CD4-positive, alpha-beta T cell treated with Interleukin-2 at 100 ng/mL for 4 hours (primary cell): ENCODE data around the gene POU6F2.
A peak's percentile ranks its signal among the peaks of the same experiment; 100 is the strongest.

Experiments
- DNase-seq: peaks from one replicate; pipeline ENCODE4 v3.0.0-alpha.2; 2020; ENCODE audit warnings: low spot score

Gene POU6F2

GRCh38 chr7:39404907-39405306, 427.2 kb downstream of the POU6F2 start:
- no peak for DNase-seq

- no peak for DNase-seq
Observed at GRCh38 chr7:39405581-39405980, 427.9 kb downstream of the POU6F2 start.

- DNase-seq: no peak
Observed at GRCh38 chr7:39406467-39406866, 428.8 kb downstream of the POU6F2 start.

GRCh38 chr7:39407137-39407536, 429.4 kb downstream of the POU6F2 start:
- no peak for DNase-seq

- no peak for DNase-seq
Observed at GRCh38 chr7:39407723-39408122, 430.0 kb downstream of the POU6F2 start.

- no peak for DNase-seq
Observed at GRCh38 chr7:39408906-39409305, 431.2 kb downstream of the POU6F2 start.

- no peak for DNase-seq
Observed at GRCh38 chr7:39410582-39410981, 432.9 kb downstream of the POU6F2 start.

- DNase-seq: no peak
Observed at GRCh38 chr7:39413636-39414223, 436.0 kb downstream of the POU6F2 start.

GRCh38 chr7:39414224-39415035, 436.7 kb downstream of the POU6F2 start:
- DNase-seq: peak; percentile 2

GRCh38 chr7:39415091-39415787, 437.5 kb downstream of the POU6F2 start:
- DNase-seq: no peak

GRCh38 chr7:39416866-39417265, 439.2 kb downstream of the POU6F2 start:
- DNase-seq: no peak

GRCh38 chr7:39417642-39418041, 439.9 kb downstream of the POU6F2 start:
- no peak for DNase-seq

GRCh38 chr7:39421251-39421650, 443.5 kb downstream of the POU6F2 start:
- DNase-seq: no peak

GRCh38 chr7:39421661-39422060, 444.0 kb downstream of the POU6F2 start:
- no peak for DNase-seq

GRCh38 chr7:39428221-39428620, 450.5 kb downstream of the POU6F2 start:
- DNase-seq: no peak

- no peak for DNase-seq
Observed at GRCh38 chr7:39429421-39429820, 451.7 kb downstream of the POU6F2 start.

GRCh38 chr7:39430441-39430840, 452.7 kb downstream of the POU6F2 start:
- no peak for DNase-seq

GRCh38 chr7:39430909-39431641, 453.4 kb downstream of the POU6F2 start:
- no peak for DNase-seq

GRCh38 chr7:39432368-39432767, 454.7 kb downstream of the POU6F2 start:
- no peak for DNase-seq

- DNase-seq: no peak
Observed at GRCh38 chr7:39432807-39433416, 455.2 kb downstream of the POU6F2 start.

- no peak for DNase-seq
Observed at GRCh38 chr7:39433550-39433949, 455.8 kb downstream of the POU6F2 start.

- DNase-seq: no peak
Observed at GRCh38 chr7:39434012-39434411, 456.3 kb downstream of the POU6F2 start.
